Fibroblast of the aortic adventitia (primary cell): ENCODE measurements around the gene ESRP2. TPM values are rescaled to one million over a fixed set of nuclear protein-coding genes. Genes with fewer than 3 reads are reported as not detected.

ENCODE experiments used
- DNase-seq: peaks from one replicate; pipeline ENCODE4 v3.0.0-alpha.2; 2010; ENCODE audit warnings: low read depth
- H3K4me3 ChIP-seq: 2 replicates; pipeline ENCODE4 v1.5.1; 2011; ENCODE audit warnings: low read depth, mild to moderate bottlenecking, control low read depth, low read length, moderate library complexity
- total RNA-seq: library from RNA; depleted of rRNA; stranded (reverse); fragments of >200 nt; gene quantifications from 2 replicates; pipeline ENCODE4 v1.2.3, GENCODE V29; 2012; ENCODE audit warnings: low replicate concordance
- TF ChIP-seq, protein P1 (sequence below): IDR thresholded peaks from 2 replicates; pipeline ENCODE4 v1.5.1; 2011; ENCODE audit warnings: mild to moderate bottlenecking, low read length, control low read depth, inconsistent platforms; ENCODE audit not compliant: insufficient read depth

The ESRP2 gene
- total RNA-seq, 1 donor: 0.18 TPM

DNA sequence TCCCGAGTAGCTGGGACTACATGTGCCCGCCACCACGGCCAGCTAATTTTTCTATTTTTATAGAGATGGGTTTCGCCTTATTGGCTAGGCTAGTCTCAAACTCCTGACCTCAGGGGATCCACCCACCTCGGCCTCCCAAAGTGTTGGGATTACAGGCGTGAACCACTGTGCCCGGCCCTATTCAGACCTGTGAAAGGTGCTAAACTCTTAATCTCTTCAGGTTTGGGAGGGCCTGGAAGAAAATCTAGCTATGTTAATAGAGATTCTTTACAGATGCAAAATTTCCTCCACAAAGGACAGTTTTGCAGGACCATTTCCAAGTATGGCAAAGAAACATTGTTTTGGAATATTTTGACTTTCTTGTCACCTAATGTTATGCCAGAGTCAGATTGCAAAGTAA lies 6.2 kb upstream of the ESRP2 start:
- DNase-seq: no peak
- TF ChIP-seq, protein P1, sequence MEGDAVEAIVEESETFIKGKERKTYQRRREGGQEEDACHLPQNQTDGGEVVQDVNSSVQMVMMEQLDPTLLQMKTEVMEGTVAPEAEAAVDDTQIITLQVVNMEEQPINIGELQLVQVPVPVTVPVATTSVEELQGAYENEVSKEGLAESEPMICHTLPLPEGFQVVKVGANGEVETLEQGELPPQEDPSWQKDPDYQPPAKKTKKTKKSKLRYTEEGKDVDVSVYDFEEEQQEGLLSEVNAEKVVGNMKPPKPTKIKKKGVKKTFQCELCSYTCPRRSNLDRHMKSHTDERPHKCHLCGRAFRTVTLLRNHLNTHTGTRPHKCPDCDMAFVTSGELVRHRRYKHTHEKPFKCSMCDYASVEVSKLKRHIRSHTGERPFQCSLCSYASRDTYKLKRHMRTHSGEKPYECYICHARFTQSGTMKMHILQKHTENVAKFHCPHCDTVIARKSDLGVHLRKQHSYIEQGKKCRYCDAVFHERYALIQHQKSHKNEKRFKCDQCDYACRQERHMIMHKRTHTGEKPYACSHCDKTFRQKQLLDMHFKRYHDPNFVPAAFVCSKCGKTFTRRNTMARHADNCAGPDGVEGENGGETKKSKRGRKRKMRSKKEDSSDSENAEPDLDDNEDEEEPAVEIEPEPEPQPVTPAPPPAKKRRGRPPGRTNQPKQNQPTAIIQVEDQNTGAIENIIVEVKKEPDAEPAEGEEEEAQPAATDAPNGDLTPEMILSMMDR: no peak
- H3K4me3 ChIP-seq: no peak overlapping the region

DNA sequence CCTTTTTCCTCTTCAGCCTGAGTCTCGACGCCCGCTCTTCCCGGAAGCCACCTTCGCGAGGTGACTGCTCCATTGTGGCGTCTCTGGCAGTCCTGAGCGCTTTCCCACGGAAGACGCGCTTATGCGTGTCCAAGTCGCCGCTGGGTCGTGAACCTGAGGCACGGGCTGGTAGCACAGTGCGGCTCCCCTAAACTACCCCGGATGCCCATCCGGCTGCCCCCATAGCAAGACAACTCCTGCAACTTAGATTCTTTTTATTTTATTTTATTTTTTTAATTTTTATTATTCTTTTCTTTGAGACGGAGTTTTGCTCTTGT lies 2.1 kb upstream of the ESRP2 start:
- H3K4me3 ChIP-seq: peak overlapping the region; percentile 66
- TF ChIP-seq, protein P1: no peak
- DNase-seq: no peak

DNA sequence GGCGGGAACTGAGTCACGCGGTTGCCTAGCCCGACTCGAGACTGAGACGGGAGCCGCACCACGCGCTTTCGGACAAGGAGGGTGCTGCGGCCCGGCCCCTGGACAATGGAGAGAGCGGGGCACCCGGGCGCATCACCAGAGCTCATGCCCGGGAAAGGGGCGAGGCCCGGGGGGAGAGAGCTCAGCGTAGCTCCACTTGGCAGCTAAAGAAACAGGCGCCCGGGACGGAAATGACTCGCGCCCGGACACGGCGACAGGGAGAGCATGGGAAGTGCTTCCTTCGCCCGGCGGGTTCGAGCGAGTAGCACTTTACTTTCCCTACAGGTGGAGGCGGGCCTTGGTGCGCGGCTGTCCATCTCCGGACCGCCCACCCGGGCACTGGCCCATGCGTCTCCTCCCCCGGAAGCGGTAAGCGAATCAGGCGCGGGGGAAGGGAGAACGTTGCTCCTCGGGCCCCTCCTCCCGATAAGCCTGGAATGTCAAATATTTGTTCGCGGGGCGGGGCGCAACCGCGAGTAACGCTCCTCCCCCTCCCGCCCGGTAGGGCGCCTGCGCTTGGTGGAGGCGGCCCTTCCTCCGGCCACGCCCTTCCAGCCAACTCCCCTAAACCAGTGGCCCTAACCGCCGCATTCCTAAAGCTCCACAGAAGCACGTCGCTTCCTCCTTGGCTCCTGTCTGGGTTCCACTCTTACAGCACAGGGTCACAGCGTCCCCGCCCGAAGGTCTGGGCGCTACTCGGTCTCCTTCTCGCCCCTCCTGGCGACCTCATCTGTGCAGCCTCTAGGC lies 1.5 kb upstream of the ESRP2 start:
- TF ChIP-seq, protein P1: no peak
- peak overlapping the region; percentile 69 for H3K4me3 ChIP-seq
- peak; percentile 96 for DNase-seq

DNA sequence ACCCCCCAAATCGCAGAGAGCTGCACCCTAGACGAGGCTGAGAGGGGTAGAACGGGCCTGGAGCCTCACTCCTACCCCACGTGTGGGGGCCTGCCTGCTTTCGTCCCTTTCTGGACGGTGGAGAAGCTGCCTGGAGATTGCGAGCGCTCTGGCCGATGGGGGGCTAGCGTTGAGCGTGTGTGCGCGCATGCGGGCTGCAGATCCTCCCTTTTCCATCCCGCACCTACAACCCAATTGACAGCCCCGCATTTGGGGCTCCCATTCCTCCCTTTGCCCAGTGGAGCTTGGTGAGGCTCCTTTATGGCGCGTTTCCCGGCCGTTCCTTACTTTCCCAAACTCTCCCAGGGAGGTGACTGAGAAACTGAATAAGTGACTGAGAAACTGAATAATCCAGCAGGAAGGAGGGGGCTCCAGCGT lies 907 bp upstream of the ESRP2 start:
- no peak for DNase-seq
- H3K4me3 ChIP-seq: peak overlapping the region; percentile 69
- TF ChIP-seq, protein P1: no peak

DNA sequence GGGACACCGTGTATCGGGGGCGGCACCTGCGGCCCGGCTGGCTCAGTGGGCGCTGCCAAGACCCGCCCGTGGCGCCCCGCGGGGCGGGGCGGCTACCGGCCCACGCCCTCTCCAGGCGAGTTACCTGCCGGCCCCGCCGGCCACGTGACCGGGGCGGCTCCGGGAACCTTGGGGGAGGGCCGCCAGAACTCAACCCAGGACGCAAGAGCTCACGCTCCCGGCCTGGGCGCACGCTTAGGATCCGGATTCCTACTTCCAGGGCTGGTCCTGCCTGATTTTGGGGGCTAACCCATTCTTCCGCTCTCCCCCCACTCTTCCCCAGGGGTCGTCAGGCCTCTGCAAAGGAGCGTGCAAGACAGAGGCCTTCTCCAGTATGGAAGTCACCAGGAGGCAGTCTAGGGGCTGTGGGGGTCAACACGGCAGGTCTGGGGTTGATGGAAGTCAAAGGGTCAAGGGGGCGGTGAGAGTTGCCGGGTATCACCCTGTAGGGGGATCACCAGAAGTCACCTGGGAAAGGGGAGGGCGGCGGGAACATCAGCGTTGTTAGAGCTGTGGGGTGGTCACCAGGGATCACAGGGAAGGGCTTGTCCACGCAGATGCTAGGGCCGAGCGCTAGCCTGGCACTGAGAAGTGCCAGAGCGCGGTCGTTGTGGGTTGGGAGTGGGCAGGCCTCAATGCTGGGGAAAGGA lies 354 bp upstream of the ESRP2 start:
- H3K4me3 ChIP-seq: no peak overlapping the region
- no peak for DNase-seq
- TF ChIP-seq, protein P1: no peak

DNA sequence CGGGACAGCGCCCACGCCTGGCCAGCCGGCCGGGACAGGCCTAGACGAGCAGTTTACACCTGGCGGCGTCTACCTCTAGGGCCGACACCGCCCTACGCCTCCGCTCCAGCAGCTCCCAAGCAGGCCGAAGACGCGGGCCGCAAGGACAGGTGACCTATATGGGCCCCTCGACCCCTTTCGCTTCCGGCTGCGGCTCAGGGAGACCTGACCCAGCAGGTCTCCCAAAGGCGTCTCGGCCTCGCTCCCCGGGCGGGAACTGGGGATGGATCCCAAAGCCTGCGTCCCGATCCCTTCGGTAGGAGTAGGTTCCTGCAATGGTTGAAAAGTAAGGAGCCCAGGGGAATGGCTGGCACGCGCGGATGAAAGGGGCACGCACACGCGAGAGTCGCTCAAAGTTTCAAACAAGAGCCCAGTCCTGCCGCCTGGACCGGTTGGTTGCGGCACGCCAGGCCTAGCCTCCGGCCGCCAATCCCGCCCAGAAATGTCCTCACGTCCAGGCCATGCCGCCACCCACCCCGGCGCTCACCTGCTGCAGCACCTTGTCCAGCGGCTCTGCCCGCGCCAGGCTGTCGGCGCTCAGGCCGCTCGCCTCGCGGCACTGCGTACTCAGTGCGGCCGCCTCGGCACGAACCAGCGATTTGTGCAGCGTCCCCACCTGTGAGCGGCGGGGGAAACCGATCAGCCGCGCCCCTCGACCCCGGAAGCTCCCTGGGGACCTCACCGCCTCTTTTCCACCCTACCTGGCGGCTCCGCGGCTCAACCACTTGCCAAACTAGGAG lies 630 bp downstream of the ESRP2 start:
- no peak for DNase-seq
- TF ChIP-seq, protein P1: no peak
- H3K4me3 ChIP-seq: no peak overlapping the region
